ENCODE data around the gene NUCKS1. TPM values are rescaled to one million over a fixed set of nuclear protein-coding genes. Genes with fewer than 3 reads are reported as not detected.

The NUCKS1 gene
- total and polyA plus RNA-seq, 9 donors, result 79.4 to 335 (median 223) TPM

Small RNA genes within 50 kb of the gene (small RNA-seq; reads per million reads assigned to genes)
- gene RF00017, result not detected
- not detected for gene RF00139

Other genes with a start within 250 kb of the NUCKS1 start
- 10 to 100 TPM; 11.0 to 31.5 (median 19.6) TPM for gene CDK18, start 245.5 kb downstream of the NUCKS1 start, total RNA-seq
- gene CDK18, start 245.5 kb downstream of the NUCKS1 start, polyA plus RNA-seq, result 10 to 100 TPM in 1 of 2 donors, 1 to 10 TPM in 1; 6.3 to 13.3 TPM
- 10 to 100 TPM; 16.3 to 69.5 (median 55.1) TPM for gene ELK4, start 118.2 kb downstream of the NUCKS1 start, total RNA-seq
- 10 to 100 TPM in 1 of 2 donors, 1 to 10 TPM in 1; 5.8 to 14.0 TPM for gene ELK4, start 118.2 kb downstream of the NUCKS1 start, polyA plus RNA-seq
- 1 to 10 TPM; 1.5 to 9.5 (median 5.8) TPM for gene SLC45A3, start 69.7 kb downstream of the NUCKS1 start, total RNA-seq
- 1 to 10 TPM; 3.4 to 3.5 TPM for gene SLC45A3, start 69.7 kb downstream of the NUCKS1 start, polyA plus RNA-seq
- 10 to 100 TPM in 4 of 7 donors, 1 to 10 TPM in 3; 7.2 to 16.1 (median 10.1) TPM for gene RAB29, start 25.3 kb upstream of the NUCKS1 start, total RNA-seq
- 10 to 100 TPM in 1 of 2 donors, 1 to 10 TPM in 1; 8.3 to 16.4 TPM for gene RAB29, start 25.3 kb upstream of the NUCKS1 start, polyA plus RNA-seq
- gene SLC41A1, start 63.0 kb upstream of the NUCKS1 start, total RNA-seq, result 10 to 100 TPM; 12.5 to 45.0 (median 33.5) TPM
- 10 to 100 TPM; 17.8 to 75.9 TPM for gene SLC41A1, start 63.0 kb upstream of the NUCKS1 start, polyA plus RNA-seq
- 1 to 10 TPM in 2 of 7 donors, under 1 TPM in 4, not detected in 1; 0.43 to 1.4 (median 0.74) TPM for gene PM20D1, start 100.0 kb upstream of the NUCKS1 start, total RNA-seq
- 1 to 10 TPM in 1 of 2 donors, under 1 TPM in 1; 0.05 to 1.8 TPM for gene PM20D1, start 100.0 kb upstream of the NUCKS1 start, polyA plus RNA-seq
- gene SLC26A9, start 193.3 kb upstream of the NUCKS1 start, total RNA-seq, result 1 to 10 TPM in 1 of 7 donors, under 1 TPM in 4, not detected in 2; 0.07 to 6.7 (median 0.13) TPM
- gene SLC26A9, start 193.3 kb upstream of the NUCKS1 start, polyA plus RNA-seq, result under 1 TPM in 1 of 2 donors, not detected in 1; 0.08 TPM

All from ovary (tissue), 9 donors.